8988T (cell line): ENCODE results near the gene PLAGL1.
"Not testable (repeated sequence)": the region's sequence is repeated elsewhere in the genome, so short reads cannot be mapped to it uniquely, and the experiment has no call there.

Source experiments
- DNase-seq: peaks from one replicate; pipeline ENCODE4 v3.0.0; 2011

Gene PLAGL1, protein sequence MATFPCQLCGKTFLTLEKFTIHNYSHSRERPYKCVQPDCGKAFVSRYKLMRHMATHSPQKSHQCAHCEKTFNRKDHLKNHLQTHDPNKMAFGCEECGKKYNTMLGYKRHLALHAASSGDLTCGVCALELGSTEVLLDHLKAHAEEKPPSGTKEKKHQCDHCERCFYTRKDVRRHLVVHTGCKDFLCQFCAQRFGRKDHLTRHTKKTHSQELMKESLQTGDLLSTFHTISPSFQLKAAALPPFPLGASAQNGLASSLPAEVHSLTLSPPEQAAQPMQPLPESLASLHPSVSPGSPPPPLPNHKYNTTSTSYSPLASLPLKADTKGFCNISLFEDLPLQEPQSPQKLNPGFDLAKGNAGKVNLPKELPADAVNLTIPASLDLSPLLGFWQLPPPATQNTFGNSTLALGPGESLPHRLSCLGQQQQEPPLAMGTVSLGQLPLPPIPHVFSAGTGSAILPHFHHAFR

DNA sequence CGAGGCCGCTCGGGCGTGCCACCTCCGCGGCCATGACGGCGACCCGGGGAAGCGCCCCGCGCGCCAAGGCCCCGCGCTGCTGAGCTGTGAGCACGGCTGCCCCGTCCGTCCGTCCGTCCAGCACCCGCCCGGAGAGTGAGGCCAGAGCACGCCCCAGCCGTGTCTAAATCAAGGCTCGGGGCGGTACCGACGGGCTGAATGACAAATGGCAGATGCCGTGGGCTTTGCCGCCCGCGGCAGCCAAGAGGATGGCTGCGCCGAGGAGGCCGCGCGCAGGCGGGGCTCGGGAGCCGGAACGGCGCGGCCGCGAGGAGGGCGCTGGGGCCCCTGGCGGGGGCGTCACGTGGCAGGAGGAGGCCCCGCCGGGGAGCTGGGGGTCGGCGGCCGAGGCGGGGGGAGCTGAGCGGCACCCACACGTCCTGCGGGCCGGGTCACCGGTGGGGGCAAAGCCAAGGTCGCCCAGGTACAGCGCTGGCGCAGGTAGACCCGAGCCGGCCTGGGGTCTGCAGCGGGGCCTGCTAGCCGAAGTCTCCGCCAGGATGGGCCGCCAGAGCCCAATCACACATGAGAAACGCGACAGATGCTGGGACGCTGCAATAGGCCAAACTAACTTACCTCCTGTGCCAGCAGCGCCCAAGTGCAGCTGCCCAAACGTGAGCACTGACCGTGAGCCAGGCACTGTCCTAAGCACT, at the start of gene PLAGL1:
PLAGL1 (minus strand) TSS at position 140 of the 692 bp plus-strand sequence. CDS start 60,123 bp downstream, outside the sequence.
- DNase-seq, result no peak

DNA sequence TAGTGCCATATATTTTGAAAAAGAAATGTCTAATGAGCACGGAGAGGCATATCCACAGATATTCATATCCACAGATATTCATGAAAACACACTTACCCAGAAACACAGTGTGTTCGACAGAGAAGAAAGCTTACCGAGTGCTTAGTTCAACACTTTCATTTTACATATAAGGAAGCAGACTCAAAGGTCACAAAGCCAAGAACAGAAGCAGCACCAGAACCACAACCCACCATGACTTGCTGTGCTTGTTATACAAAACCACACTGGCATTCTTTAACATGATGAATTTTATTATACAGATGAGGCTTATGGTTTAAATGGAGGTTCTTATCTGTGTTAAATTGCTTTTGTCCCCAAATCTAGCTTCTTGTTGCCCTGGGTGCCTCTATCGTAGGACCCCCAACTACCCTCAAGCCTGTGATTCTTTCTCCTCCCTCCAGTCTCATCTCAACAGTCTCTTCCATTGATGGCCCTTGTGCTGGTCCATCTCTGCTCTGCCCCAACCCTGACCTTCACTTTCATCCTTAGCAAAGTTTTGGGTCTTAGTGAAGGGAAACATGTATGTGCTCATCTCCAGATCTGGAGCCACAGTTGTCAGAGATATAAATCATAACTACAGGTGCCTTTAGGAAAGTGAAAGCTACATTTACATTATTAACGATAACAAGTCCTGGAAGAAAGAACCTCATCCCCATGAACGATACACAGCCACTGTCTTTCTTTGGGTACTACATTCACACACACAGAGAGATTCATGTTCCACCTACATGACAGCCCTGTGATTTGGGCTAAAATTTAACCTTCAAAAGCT, 47.3 kb upstream of the PLAGL1 start:
- DNase-seq, result no peak

DNA sequence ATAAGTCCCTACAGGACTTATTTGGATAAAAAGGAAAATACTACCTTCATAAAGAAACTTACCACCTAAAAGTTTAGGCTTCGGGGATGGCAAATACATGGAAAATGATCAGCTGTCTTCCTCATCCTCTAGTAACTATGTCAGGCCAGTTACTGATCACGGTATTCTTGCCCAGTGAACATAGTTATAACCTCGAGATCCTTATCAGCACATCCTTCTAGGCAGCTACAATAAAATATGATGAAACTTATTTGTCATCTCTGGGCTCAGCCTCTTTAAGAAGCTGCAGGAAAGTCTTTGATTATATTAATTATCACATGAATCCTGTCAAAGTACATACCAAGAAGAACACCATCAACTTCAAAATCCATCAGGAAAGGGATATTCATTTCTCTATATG, 45.5 kb upstream of the PLAGL1 start:
- no peak for DNase-seq

DNA sequence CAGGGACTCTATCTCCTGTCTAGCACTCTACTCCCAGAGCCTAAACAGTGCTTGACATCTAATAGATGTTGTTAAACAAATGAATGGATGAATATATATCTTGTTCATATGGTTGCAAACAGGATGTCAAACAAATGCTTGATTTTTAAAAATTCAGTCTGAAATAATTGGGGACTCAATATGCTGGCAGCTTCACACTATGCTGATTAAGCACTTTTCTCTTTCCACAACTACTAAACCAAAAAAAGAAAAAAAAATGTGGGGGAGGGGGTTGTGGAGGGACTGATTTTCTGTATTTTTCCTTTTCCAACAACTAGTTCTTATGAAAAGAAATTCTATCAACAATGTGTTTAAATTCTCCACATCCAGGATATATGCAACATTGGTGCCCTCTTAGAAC, 44.4 kb upstream of the PLAGL1 start:
- no peak for DNase-seq

DNA sequence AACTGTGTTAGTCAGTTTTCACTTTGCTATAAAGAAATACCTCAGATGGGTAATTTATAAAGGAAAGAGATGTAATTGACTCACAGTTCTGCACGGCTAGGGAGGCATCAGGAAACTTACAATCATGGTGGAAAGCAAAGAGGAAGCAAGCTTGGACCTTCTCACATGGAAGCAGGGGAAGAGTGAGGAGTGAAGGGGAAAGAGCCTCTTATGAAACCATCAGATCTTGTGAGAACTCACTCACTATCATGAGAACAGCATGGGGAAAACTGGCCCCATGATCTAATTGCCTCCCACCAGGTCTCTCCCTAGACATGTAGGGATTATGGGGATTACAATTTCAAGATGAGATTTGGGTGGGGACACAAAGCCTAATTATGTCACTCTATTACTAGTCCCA, 41.3 kb upstream of the PLAGL1 start:
- DNase-seq, result no peak

DNA sequence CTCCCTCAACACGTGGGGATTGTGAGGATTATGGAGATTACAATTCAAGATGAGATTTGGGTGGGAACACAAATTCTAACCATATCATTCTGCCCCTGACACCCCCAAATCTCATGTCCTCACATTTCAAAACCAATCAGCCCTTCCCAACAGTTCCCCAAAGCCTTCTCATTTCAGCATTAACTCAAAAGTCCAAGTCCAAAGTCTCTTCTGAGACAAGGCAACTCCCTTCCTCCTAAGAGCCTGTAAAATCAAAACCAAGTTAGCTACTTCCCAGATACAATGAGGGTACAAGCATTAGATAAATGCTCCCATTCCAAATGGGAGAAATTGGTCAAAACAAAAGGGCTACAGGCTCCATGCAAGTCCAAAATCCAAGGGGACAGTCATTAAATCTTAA, 39.6 kb upstream of the PLAGL1 start:
- no peak for DNase-seq

DNA sequence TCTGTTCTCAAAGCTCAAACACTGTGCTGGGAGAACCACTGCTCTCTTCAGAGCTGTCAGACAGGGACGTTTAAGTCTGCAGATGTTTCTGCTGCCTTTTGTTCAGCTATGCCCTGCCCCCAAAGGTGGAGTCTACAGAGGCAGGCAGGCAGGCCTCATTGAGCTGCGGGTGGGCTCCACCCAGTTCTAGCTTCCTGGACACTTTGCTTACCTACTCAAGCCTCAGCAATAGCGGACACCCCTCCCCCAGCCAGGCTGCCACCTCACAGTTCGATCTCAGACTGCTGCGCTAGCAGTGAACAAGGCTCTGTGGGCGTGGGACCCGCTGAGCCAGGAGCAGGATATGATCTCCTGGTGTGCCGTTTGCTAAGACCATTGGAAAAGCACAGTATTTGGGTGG, 38.6 kb upstream of the PLAGL1 start:
- DNase-seq, result not testable (repeated sequence)

DNA sequence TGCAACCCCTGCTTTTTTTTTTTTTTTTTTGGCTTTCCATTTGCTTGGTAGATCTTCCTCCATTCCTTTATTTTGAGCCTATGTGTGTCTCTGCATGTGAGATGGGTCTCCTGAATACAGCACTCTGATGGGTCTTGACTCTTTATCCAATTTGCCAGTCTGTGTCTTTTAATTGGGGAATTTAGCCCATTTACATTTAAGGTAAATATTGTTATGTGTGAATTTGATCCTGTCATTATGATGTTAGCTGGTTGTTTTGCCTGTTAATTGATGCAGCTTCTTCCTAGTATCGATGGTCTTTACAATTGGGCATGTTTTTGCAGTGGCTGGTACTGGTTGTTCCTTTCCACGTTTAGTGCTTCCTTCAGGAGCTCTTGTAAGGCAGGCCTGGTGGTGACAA, 36.9 kb upstream of the PLAGL1 start:
- DNase-seq, result not testable (repeated sequence)

DNA sequence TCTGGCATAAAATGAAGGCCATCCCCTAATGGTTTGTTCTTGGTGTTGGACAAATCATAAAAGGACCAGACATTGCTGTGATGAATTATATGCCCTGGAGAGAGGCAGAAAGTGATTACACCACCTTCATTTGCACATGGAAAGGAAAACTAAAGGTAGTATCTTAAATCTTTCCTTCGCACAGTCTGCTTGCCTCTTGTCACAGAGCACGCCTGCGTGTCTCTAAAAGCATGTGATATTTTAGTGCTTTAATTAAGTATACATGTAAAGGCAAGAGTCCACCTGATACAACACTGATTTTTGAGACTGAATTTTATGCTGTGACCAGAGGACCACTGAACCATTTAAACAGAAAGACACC, 28.8 kb upstream of the PLAGL1 start:
- no peak for DNase-seq

DNA sequence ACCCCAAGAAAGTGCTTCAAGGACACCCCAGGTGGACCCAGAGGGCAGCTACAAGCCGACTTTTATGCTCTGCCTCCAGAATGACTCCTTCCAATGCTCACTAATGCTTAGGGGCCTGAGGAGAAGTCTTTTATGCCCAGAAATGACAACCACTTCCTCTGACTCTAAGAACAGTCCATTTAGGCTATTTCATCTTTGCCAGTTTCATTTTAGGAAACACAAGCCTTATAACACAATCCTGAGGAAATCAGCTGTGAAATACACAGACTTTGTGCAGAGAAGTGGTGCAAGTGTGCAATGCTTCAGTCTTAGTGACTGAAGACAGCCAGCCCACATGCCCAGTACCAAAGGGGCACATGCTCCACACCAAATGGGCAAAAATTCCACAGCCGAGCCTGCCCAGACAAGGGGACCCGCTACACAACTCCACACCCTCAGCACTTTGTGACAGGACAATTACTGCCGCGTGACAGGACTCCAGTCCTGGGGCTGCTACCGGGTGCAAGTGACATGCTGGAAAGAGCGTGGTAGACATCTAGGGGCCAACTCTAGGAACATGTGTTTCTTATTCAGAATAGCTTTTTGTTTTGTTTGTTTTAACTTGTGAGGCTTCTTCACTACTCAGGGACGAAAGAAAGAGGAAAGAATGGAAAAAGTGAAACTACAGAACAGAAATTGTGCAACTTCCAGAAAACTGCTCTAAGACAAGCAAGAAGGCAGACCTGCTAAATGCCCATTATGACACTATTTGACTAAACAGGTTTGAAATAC, 28.2 kb upstream of the PLAGL1 start:
- no peak for DNase-seq

DNA sequence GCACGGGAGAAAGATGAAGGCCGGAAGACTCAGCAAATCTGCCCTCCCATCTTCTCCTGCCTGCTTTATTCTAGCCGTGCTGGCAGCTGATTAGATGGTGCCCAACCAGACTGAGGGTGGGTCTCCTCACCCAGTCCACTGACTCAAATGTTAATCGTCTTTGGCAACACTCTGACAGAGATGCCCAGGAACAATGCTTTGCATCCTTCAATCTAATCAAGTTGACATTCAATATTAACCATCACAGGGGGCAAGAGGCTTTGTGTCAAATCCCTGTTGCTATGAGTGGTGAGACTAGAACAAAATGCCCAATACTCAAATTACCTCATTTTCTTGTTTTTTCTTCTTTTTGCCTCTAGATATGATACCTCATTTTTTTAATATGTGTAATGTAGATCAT, 27.4 kb upstream of the PLAGL1 start:
- DNase-seq, result no peak

DNA sequence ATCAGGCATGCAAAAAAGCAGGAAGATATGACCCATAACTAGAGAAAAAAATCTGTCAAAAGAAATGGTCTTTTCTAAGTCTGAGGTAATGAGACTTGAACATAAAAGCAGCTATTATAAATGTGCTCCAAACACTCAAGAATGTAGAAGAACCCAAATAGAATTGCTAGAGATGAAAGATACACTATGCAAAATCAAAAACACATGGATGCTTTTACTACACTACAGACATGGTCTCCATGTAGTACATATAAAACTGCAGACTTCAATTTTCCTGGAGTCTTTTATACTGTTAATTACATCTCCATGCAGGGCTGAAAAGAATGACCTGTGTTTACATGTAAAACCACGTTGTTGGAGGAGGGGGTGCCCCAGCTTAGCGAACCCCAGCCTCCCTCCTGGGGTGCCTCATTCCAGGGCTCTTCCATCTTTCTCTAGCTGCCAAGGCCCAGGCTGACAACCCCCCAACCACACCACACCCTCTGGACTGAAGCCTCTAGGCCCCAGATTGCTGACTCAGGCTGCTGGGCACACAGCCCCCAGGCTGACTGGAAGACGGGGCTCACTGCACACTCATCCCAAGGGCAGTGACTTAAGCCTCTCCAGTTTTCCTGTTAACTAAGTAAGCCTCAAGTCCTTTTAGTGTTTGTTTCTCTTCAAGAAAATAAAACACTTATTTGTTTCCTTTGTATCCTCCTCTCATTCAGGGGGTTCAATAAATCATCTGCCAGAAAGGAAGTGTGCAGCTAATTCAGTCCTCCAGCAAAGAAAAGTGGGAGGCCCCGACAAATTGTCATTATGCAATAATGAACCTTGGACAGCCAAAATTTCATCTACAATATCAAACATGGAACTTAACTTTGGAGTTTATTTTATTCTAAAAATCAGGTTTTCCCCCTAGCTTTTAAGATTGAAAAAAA, 26.0 kb upstream of the PLAGL1 start:
- DNase-seq, result no peak

DNA sequence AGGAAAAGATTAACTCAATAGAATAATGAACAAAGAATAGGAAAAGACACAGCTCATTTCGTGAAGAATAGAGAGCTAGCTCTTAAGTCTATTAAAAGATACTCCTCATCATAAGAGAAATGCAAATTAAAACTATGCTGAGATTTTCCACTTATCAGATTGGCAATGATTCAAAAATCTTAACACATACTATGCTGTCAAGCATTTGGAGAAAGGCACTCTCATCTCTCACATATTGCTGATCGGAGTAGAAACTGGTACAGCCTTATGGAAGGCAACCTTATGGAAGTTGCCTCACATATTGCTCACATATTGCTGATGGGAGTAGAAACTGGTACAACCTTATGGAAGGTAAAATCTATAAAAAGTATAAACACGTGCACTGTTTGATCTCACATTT, 21.4 kb upstream of the PLAGL1 start:
- no peak for DNase-seq

DNA sequence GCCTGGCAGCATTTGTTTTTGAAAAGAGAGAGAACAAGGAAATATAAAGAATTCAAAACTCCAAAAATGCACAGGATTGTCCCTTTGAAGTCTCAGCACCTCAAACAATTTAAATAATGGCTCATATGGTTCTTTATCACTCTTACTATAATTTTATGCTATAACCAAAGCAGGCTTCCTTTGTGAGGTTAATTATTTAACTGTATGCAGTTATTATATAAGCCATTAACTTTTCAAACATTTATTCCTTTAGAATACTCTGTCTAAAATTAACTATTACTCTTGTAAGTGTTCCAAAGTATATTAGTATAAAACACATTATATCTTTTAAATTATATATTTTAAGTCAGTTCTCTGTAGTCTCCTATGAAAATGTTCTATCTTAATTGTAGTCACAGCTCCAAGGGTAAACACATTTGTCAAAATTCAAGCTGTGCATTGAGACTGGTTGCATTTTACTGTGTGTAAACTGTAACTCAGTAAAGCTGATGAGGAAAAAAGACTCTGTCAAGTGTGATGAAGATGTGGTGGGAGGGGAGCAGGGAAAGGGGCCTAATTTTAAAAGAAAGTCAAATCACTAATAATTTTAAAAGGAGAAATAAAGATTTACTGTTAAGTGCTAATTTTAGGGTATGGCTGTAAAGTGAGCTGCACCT, 20.0 kb upstream of the PLAGL1 start:
- DNase-seq, result no peak

DNA sequence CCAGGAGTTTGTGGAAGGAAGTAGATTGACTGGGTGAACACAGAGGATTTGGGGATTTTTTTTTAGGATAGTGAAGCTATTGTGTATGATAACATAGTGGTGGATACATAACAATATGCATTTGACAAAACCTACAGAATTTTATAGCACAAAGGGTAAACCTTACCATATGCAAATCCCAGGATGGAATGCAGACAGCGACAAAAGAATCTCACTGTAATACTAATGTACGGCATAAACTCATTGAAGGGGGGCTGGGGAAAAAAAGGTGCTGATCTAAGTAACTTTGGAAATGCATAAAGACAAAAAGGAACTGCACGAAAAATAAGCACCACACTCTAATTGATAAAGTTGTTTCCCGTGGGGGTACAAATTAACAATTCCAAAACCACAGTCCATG, 15.2 kb upstream of the PLAGL1 start:
- DNase-seq, result no peak

DNA sequence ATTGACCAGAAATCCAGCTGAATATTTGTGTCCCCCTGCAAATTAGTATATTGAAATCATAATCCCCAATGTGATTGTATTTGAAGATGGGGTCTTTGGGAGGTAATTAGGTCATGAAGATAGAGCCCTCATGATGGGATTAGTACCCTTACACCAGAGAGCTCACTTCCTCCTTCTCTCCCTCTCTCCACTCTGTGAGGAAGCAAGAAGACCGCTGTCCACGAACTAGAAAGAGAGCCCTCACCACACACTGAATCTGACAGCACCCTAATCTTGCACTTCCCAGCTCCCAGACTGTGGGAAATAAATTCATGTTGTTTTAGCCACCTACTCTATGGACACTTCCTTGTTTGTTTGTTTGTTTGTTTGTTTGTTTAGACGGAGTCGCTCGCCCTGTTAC, 11.9 kb upstream of the PLAGL1 start:
- DNase-seq, result no peak

DNA sequence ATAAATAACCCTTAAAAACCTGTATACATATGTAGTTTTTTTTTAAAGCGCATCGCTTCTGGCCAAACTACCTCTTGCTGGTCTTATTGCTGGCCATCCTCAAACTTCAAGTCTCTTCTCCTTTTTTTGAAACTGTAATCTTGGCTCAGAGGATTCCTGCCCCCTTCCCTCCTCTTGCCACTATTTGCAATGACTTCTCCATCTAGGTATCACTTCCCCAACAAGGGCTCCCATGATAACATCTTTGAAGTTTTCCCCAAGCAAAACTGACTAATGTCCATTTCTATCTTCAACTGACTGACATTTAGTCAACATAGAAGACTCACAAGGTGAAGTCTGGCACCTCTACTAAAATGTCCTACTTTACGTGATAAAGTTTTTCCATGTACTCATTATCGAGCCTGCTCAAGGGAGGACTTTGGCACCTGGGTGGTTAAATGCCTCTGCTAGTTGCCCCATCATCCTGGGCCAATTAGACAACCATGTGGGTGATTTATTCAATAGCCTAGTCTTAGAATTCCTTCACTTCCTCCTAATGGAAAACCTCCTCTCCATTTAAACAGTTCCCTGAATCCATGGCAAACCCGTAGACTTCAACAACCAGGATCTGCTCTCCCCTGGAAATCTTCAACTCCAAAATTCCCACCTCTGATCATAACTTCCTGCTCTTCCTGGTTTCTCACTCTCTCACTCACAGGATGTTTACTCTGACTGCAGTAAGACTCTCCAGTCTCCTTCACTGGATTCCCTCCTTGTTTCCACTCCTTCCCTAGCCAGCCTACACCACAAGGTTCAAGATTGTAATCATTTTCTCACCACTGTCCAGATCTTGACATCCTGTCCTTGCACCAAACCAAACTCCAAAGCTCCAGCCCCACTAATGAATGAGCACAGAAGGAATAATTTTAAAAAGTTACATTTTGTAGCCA, 9.4 kb upstream of the PLAGL1 start:
- DNase-seq, result no peak

DNA sequence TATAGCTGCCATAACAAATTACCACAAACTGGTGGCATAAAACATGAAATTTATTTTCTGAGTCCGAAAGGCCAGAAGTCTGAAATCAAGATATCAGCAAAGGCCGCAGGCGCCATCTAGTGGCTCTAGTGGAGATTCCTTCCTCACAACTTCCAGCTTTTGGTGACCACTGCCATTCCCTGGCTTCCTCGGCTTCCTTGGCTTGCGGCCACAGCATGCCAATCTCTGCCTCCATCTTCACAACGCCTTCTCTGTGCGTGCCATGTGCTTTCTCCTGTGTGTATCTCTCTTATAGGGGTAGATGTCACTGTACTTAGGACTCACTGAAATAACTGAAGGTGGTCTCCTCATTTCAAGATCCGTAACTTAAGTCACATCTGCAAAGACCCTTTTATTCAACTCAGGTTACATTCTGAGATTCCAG, 5.4 kb upstream of the PLAGL1 start:
- peak; percentile 40 for DNase-seq

DNA sequence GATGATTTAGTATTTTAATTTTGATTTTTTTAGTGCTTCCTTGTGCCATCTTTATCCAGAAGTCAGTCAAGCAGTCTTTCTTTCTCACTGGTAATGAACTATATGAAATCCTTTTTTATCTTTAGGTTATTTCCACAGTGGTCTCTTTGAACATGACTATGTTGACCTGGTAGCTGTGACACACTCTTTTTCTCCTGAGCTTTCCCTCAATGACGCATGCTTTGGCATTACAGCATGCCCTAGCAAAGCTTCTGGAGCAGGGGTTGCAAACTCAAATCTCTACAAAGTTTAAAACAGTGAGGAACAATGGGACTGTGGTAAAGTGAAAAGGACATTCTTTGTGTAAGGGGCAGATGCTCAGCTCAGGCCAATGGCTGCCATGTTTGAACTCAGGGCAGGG, 4.5 kb upstream of the PLAGL1 start:
- no peak for DNase-seq

DNA sequence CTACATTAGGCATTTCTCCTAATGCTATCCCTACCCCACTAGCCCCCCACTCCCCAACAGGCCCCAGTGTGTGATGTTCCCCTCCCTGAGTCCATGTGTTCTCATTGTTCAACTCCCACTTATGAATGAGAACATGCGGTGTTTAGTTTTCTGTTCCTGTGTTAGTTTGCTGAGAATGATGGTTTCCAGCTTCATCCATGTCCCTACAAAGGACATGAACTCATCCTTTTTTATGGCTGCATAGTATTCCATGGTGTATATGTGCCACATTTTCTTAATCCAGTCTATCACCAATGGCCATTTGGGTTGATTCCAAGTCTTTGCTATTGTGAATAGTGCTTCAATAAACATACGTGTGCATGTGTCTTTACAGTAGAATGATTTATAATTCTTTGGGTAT, 1.6 kb upstream of the PLAGL1 start:
- not testable (repeated sequence) for DNase-seq
